ENCODE measurements around the gene CCL1. TPM values are rescaled to one million over a fixed set of nuclear protein-coding genes. Genes with fewer than 3 reads are reported as not detected.

CCL1 gene
- total RNA-seq, 1 experiment from 2014 or later: not detected

DNA sequence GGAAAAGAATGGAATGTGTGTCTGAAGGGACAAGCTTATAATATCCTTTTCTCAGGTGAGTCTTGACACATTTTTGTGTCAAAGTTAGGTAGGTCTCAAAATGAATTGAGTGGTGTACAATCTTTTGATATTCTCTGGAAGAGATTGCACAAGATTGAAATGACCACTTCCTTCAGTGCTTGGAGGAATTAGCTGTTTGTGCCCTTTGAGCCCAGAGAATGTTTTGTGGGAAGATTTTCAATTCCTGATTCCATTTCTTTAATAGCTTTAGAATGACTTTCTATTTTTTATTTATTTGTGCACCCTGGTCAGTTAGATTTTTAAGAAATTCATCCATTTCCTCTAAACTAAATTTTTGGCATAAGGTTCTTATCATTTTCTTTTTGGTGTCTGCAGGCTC is 8.4 kb downstream of the CCL1 start:
- TF ChIP-seq, protein P1, sequence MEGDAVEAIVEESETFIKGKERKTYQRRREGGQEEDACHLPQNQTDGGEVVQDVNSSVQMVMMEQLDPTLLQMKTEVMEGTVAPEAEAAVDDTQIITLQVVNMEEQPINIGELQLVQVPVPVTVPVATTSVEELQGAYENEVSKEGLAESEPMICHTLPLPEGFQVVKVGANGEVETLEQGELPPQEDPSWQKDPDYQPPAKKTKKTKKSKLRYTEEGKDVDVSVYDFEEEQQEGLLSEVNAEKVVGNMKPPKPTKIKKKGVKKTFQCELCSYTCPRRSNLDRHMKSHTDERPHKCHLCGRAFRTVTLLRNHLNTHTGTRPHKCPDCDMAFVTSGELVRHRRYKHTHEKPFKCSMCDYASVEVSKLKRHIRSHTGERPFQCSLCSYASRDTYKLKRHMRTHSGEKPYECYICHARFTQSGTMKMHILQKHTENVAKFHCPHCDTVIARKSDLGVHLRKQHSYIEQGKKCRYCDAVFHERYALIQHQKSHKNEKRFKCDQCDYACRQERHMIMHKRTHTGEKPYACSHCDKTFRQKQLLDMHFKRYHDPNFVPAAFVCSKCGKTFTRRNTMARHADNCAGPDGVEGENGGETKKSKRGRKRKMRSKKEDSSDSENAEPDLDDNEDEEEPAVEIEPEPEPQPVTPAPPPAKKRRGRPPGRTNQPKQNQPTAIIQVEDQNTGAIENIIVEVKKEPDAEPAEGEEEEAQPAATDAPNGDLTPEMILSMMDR (conservative IDR thresholded peaks at IDR 0.05): no peak
- Mint-ChIP-seq H3K4me3 (no peak overlapping the region), H3K36me3 (ENCODE audit: insufficient read depth in 1 of 3, low read depth in 3 of 3) (no peaks in the 10 kb centered on the region; a peak in 1 of 7 replicates), H3K27ac (no peak overlapping the region), H3K9me3 (peaks cover 6 to 7% of the 10 kb centered on the region in 2 experiments; a peak in 4 of 5 replicates), H3K27me3 (ENCODE audit: low read depth) (peaks cover 9% of the 10 kb centered on the region), H3K4me1 (peaks cover under 1 to 11% of the 10 kb centered on the region in 2 experiments)
- Histone ChIP-seq H2BK12ac (ENCODE audit: insufficient read length, low read depth, low read length) (no peak overlapping the region), H2BK120ac (ENCODE audit: low read depth, low read length, poor library complexity, severe bottlenecking) (no peak overlapping the region), H3K79me1 (ENCODE audit: insufficient read depth, low read depth, low read length, poor library complexity, severe bottlenecking) (no peaks in the 10 kb centered on the region), H3K4me1 (ENCODE audit: insufficient read depth, low read length) (no peaks in the 10 kb centered on the region), H2BK15ac (ENCODE audit: low read depth, low read length) (no peak overlapping the region), H3T11ph (ENCODE audit: low read length) (no peak overlapping the region), H3K9me3 (ENCODE audit: control insufficient read depth, low read depth, low read length) (no peaks in the 10 kb centered on the region), H3K23me2 (ENCODE audit: insufficient read length, low read depth, low read length, poor library complexity, severe bottlenecking) (no peaks in the 10 kb centered on the region), H2AK5ac (ENCODE audit: insufficient read length, low read length) (no peak overlapping the region), H2BK5ac (ENCODE audit: insufficient read length, low read length) (no peak overlapping the region), H4K5ac (ENCODE audit: insufficient read length, low read depth, low read length) (no peak overlapping the region), H3K56ac (ENCODE audit: insufficient read length, low read depth, low read length) (no peak overlapping the region), H3K14ac (ENCODE audit: insufficient read depth, low read length) (no peak overlapping the region), H4K20me1 (ENCODE audit: control insufficient read depth, insufficient read depth, insufficient read length) (no peaks in the 10 kb centered on the region), H2AFZ (ENCODE audit: low read length) (no peak overlapping the region), H2BK20ac (ENCODE audit: low read depth, low read length, poor library complexity, severe bottlenecking) (no peak overlapping the region), H4K8ac (replicated peaks; ENCODE audit: insufficient read length, low read depth, low read length) (no peak overlapping the region), H4K91ac (ENCODE audit: insufficient read length, low read depth, low read length) (no peak overlapping the region), H3K4ac (ENCODE audit: low read depth, low read length) (no peak overlapping the region), H3K23ac (ENCODE audit: insufficient read length, low read depth, low read length) (no peak overlapping the region), H3K4me2 (ENCODE audit: insufficient read depth, insufficient read length, low read length) (no peak overlapping the region), H3K18ac (ENCODE audit: insufficient read length, low read depth, low read length) (no peak overlapping the region), H3K27ac (ENCODE audit: insufficient read length, low read depth, low read length) (no peak overlapping the region), H3K9ac (ENCODE audit: extremely low read depth, insufficient read length, low read length) (no peak overlapping the region), H3K79me2 (ENCODE audit: insufficient read depth, low read length) (no peaks in the 10 kb centered on the region), H3K27me3 (ENCODE audit: insufficient read depth, low read length) (no peaks in the 10 kb centered on the region)
- DNase-seq: no peak

Data from H9 (cell line).